RWPE1 (cell line): ENCODE measurements around the gene SERPING1.

Source experiments
- CTCF ChIA-PET: fragments of 350-600 bp; sonication (Branson Sonifier 250); formaldehyde crosslinking; extraction: SDS; loops from one replicate; lab custom pipeline; 2021; lab: Yijun Ruan, JAX
- POLR2A ChIA-PET: fragments of 400-600 bp; formaldehyde crosslinking; extraction: SDS; loops from one replicate; lab custom pipeline; 2020; ENCODE audit warnings: antibody characterized with exemption; ENCODE audit not compliant: low non-redundant PET; lab: Yijun Ruan, JAX
- DNase-seq: peaks from one replicate; pipeline ENCODE4 v3.0.0; 2012; ENCODE audit warnings: low spot score
- H3K27ac ChIP-seq: fragments of 450-650 bp; 2 replicates; pipeline ENCODE4 v1.5.1; 2017
- TF ChIP-seq, protein P1 (sequence below): fragments of 450-650 bp; conservative IDR thresholded peaks from 2 replicates; pipeline ENCODE4 v1.5.1; 2017; ENCODE audit warnings: low read depth, mild to moderate bottlenecking

Gene SERPING1

GRCh38 chr11:57601297-57601696, 3.8 kb downstream of the SERPING1 start:
- H3K27ac ChIP-seq: no peak overlapping the region
- ChIA-PET POLR2A (no interaction called here), CTCF (no interaction called here)
- DNase-seq: no peak
- TF ChIP-seq, protein P1, sequence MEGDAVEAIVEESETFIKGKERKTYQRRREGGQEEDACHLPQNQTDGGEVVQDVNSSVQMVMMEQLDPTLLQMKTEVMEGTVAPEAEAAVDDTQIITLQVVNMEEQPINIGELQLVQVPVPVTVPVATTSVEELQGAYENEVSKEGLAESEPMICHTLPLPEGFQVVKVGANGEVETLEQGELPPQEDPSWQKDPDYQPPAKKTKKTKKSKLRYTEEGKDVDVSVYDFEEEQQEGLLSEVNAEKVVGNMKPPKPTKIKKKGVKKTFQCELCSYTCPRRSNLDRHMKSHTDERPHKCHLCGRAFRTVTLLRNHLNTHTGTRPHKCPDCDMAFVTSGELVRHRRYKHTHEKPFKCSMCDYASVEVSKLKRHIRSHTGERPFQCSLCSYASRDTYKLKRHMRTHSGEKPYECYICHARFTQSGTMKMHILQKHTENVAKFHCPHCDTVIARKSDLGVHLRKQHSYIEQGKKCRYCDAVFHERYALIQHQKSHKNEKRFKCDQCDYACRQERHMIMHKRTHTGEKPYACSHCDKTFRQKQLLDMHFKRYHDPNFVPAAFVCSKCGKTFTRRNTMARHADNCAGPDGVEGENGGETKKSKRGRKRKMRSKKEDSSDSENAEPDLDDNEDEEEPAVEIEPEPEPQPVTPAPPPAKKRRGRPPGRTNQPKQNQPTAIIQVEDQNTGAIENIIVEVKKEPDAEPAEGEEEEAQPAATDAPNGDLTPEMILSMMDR: no peak

GRCh38 chr11:57604296-57605027, 7.0 kb downstream of the SERPING1 start:
- POLR2A ChIA-PET: no interaction called here
- CTCF ChIA-PET: interaction anchor here (0.6 to 0.7 kb wide), 4 partner anchors 17 to 1423 kb away, joined by 3 to 4 read pairs (median 3); no protein-coding TSS in a partner anchor
- H3K27ac ChIP-seq: no peak overlapping the region
- TF ChIP-seq, protein P1: no peak
- no peak for DNase-seq

- TF ChIP-seq, protein P1: no peak
- no peak for DNase-seq
- ChIA-PET POLR2A (no interaction called here), CTCF (interaction anchor here (0.6 to 0.7 kb wide), 3 partner anchors 17 to 1423 kb away, joined by 3 to 5 read pairs (median 4); no protein-coding TSS in a partner anchor)
- H3K27ac ChIP-seq: no peak overlapping the region
Observed at GRCh38 chr11:57605028-57605420, 7.5 kb downstream of the SERPING1 start.

- no peak for DNase-seq
- H3K27ac ChIP-seq: no peak overlapping the region
- CTCF ChIA-PET: interaction anchor here (0.8 kb wide), 1 partner anchor 31 kb away, joined by 3 read pairs; no protein-coding TSS in a partner anchor
- TF ChIP-seq, protein P1: no peak
- POLR2A ChIA-PET: no interaction called here
Observed at GRCh38 chr11:57610170-57610569, 12.7 kb downstream of the SERPING1 start.

DNA sequence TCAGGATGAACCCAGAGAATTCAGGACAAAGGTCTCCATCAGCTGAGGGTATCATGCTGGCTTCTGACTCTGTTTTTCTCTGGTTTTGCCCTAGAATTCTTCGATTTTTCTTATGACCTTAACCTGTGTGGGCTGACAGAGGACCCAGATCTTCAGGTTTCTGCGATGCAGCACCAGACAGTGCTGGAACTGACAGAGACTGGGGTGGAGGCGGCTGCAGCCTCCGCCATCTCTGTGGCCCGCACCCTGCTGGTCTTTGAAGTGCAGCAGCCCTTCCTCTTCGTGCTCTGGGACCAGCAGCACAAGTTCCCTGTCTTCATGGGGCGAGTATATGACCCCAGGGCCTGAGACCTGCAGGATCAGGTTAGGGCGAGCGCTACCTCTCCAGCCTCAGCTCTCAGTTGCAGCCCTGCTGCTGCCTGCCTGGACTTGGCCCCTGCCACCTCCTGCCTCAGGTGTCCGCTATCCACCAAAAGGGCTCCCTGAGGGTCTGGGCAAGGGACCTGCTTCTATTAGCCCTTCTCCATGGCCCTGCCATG, 16.8 kb downstream of the SERPING1 start:
- POLR2A ChIA-PET: no interaction called here
- CTCF ChIA-PET: no interaction called here
- TF ChIP-seq, protein P1: no peak
- H3K27ac ChIP-seq: no peak overlapping the region
- DNase-seq: no peak

DNA sequence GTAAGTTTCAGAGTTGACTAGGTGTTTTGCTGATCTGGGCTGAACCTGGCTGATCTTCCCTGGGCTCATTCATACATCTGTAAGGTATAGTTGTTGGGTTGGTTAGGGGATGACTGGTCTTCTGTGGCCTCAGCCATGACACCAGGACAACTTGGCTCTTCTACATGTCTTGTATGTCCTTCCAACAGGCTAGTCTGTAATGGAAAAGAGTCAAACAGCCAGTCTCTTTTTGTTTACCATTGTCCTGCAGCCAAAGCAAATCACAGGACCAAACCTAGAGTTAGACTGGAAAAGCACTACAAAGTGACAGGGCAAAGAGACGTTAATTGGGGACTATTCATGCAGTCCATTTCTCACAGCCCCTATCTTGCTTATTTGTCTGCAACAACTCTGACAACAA, 17.8 kb downstream of the SERPING1 start:
- H3K27ac ChIP-seq: no peak overlapping the region

More for the DNA sequence above, 17.8 kb downstream of the SERPING1 start:
- DNase-seq: no peak
- ChIA-PET CTCF (interaction anchor here (0.6 to 1.3 kb wide), 2 partner anchors 26 to 1527 kb away, joined by 5 to 7 read pairs; partner anchors contain the start of gene FAM111A), POLR2A (no interaction called here)
- TF ChIP-seq, protein P1: no peak
